ENCODE results near the gene RABGAP1. TPM values are rescaled to one million over a fixed set of nuclear protein-coding genes. Genes with fewer than 3 reads are reported as not detected.

The RABGAP1 gene
- total and polyA plus RNA-seq, 2 experiments from 2014 or later, result 8.0 to 16.0 TPM

GRCh38 chr9:123036893-123037545 is 96.2 kb downstream of the RABGAP1 start:
- H3K27me3 ChIP-seq (replicated peaks; ENCODE audit: insufficient read depth), result no peaks in the 10 kb centered on the region
- no peaks in the 10 kb centered on the region for H3K36me3 ChIP-seq (ENCODE audit: low read depth)
- no peaks in the 10 kb centered on the region for H3K9me2 ChIP-seq (ENCODE audit: insufficient read depth)
- 97% methylated on average over 3 of the region's 3 CpGs for WGBS, 2 experiments (ENCODE audit: low coverage in 1 of 2, low lambda C conversion rate in 2 of 2, missing lambda C conversion rate in 2 of 2)
- H3K27ac ChIP-seq, result no peak overlapping the region
- H3K9ac ChIP-seq, result no peak overlapping the region
- H3K4me2 ChIP-seq (ENCODE audit: unreplicated experiment), result no peak overlapping the region
- in situ Hi-C loops (cut with MboI), result no loop called here
- H3K4me3 ChIP-seq, result no peak overlapping the region
- H3F3A ChIP-seq (ENCODE audit: insufficient read depth), result peaks cover 4% of the 10 kb centered on the region; the same call in 1 of the 2 replicates
- peaks cover 5% of the 10 kb centered on the region; the same call in 1 of the 2 replicates for H4K20me1 ChIP-seq (ENCODE audit: insufficient read depth)
- no peak overlapping the region for H2AFZ ChIP-seq
- TF ChIP-seq EZH2phosphoT487 (IDR thresholded peaks at IDR 0.05; ENCODE audit: insufficient read depth, low read depth), result no peak
- TF ChIP-seq EZH2 (IDR thresholded peaks at IDR 0.05; ENCODE audit: insufficient read depth, poor library complexity, severe bottlenecking), result no peak
- peak; percentile 24 for DNase-seq
- H3K9me3 ChIP-seq (ENCODE audit: low read depth), result no peaks in the 10 kb centered on the region
- H3K79me2 ChIP-seq (ENCODE audit: insufficient read depth), result no peaks in the 10 kb centered on the region
- H3K4me1 ChIP-seq (ENCODE audit: insufficient read depth), result peaks cover 16% of the 10 kb centered on the region

DNA sequence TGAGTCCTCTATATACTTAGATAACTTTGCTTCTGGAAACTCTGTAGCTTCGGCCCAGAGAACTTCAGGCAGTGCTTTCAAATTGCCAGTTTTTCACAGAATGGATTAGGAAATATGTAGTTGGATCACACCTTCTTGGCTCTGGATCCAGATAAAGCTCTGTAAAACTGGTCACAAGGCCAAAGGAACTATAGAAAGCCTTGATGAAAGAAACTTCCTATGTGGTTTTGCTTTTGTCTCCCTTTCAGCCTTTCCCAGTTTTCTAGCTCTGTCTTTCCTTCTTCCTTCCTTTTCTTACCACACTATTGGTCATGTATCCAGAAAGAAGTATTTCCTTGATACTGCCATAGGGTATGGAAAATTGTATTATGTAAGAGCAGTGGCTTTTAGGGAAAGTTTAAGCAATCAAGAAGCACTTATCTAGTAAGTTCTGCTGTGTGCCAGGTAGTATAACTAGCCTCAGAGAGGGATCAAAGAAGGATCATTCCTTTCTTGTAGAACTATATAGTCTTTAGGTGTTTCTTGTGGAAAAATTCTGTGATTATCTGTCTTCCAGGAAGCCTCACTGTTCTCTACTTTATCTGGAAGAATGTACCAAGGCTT is 98.9 kb downstream of the RABGAP1 start:
- in situ Hi-C loops (cut with MboI), result no loop called here
- Histone ChIP-seq H3F3A (ENCODE audit: insufficient read depth) (peaks cover 4% of the 10 kb centered on the region; the same call in 1 of the 2 replicates), H3K9ac (no peak overlapping the region), H2AFZ (no peak overlapping the region), H3K79me2 (ENCODE audit: insufficient read depth) (no peaks in the 10 kb centered on the region), H3K36me3 (ENCODE audit: low read depth) (no peaks in the 10 kb centered on the region; the same call in 1 of the 2 replicates), H3K4me2 (ENCODE audit: unreplicated experiment) (no peak overlapping the region), H3K27ac (no peak overlapping the region), H3K9me3 (ENCODE audit: low read depth) (no peaks in the 10 kb centered on the region), H3K4me3 (no peak overlapping the region), H3K4me1 (ENCODE audit: insufficient read depth) (peaks cover 22% of the 10 kb centered on the region), H3K9me2 (ENCODE audit: insufficient read depth) (no peaks in the 10 kb centered on the region), H3K27me3 (replicated peaks; ENCODE audit: insufficient read depth) (no peaks in the 10 kb centered on the region), H4K20me1 (ENCODE audit: insufficient read depth) (peaks cover 5% of the 10 kb centered on the region; the same call in 1 of the 2 replicates)
- DNase-seq, result no peak
- 96 to 100% methylated on average over 1 of the region's 1 CpG for WGBS, 2 experiments (ENCODE audit: low coverage in 1 of 2, low lambda C conversion rate in 2 of 2, missing lambda C conversion rate in 2 of 2)
- TF ChIP-seq EZH2phosphoT487 (IDR thresholded peaks at IDR 0.05; ENCODE audit: insufficient read depth, low read depth) (no peak), EZH2 (IDR thresholded peaks at IDR 0.05; ENCODE audit: insufficient read depth, poor library complexity, severe bottlenecking) (no peak)

DNA sequence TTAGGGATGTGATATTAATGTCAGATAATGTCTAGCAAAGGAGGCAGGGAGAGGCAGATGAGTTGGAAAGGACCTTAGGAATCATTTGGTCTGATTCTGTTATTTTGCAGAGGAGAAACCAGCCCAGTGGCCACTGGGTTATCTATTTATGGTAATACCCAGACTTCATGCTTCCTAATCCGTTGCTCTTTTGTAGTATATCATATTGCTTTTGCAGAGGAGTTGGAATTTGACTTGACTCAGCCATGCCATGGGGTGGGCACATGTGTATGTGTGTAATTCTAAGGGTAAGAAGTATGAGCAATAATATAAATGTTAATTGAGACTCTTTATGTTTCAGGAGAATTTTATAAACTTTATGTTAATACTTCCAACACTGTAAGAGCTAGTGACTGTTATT is 100.0 kb downstream of the RABGAP1 start:
- 89 to 100% methylated on average over 1 of the region's 1 CpG for WGBS, 2 experiments (ENCODE audit: low coverage in 1 of 2, low lambda C conversion rate in 2 of 2, missing lambda C conversion rate in 2 of 2)
- Histone ChIP-seq H3K36me3 (ENCODE audit: low read depth) (no peaks in the 10 kb centered on the region; the same call in 1 of the 2 replicates), H3F3A (ENCODE audit: insufficient read depth) (peaks cover 4% of the 10 kb centered on the region; the same call in 1 of the 2 replicates), H3K27ac (no peak overlapping the region), H3K9ac (no peak overlapping the region), H3K4me2 (ENCODE audit: unreplicated experiment) (no peak overlapping the region), H3K4me1 (ENCODE audit: insufficient read depth) (peaks cover 30% of the 10 kb centered on the region), H4K20me1 (ENCODE audit: insufficient read depth) (peaks cover 5% of the 10 kb centered on the region; the same call in 1 of the 2 replicates), H3K9me3 (ENCODE audit: low read depth) (no peaks in the 10 kb centered on the region), H3K4me3 (no peak overlapping the region), H2AFZ (no peak overlapping the region), H3K79me2 (ENCODE audit: insufficient read depth) (no peaks in the 10 kb centered on the region), H3K27me3 (replicated peaks; ENCODE audit: insufficient read depth) (no peaks in the 10 kb centered on the region), H3K9me2 (ENCODE audit: insufficient read depth) (no peaks in the 10 kb centered on the region)
- no peak for DNase-seq
- in situ Hi-C loops (cut with MboI), result no loop called here
- no peak for TF ChIP-seq EZH2phosphoT487 (IDR thresholded peaks at IDR 0.05; ENCODE audit: insufficient read depth, low read depth)
- no peak for TF ChIP-seq EZH2 (IDR thresholded peaks at IDR 0.05; ENCODE audit: insufficient read depth, poor library complexity, severe bottlenecking)

- H3K27me3 ChIP-seq (replicated peaks; ENCODE audit: insufficient read depth), result no peaks in the 10 kb centered on the region
- no peak for DNase-seq
- no peaks in the 10 kb centered on the region for H3K79me2 ChIP-seq (ENCODE audit: insufficient read depth)
- peaks cover 5% of the 10 kb centered on the region; the same call in 1 of the 2 replicates for H4K20me1 ChIP-seq (ENCODE audit: insufficient read depth)
- no peaks in the 10 kb centered on the region for H3K9me3 ChIP-seq (ENCODE audit: low read depth)
- no peak for TF ChIP-seq EZH2 (IDR thresholded peaks at IDR 0.05; ENCODE audit: insufficient read depth, poor library complexity, severe bottlenecking)
- TF ChIP-seq EZH2phosphoT487 (IDR thresholded peaks at IDR 0.05; ENCODE audit: insufficient read depth, low read depth), result no peak
- H3K4me1 ChIP-seq (ENCODE audit: insufficient read depth), result peaks cover 25% of the 10 kb centered on the region
- in situ Hi-C loops (cut with MboI), result no loop called here
- no peak overlapping the region for H3K4me3 ChIP-seq
- H3F3A ChIP-seq (ENCODE audit: insufficient read depth), result no peaks in the 10 kb centered on the region
- 94 to 100% methylated on average over 2 of the region's 2 CpGs for WGBS, 2 experiments (ENCODE audit: low coverage in 1 of 2, low lambda C conversion rate in 2 of 2, missing lambda C conversion rate in 2 of 2)
- H3K9ac ChIP-seq, result no peak overlapping the region
- H3K27ac ChIP-seq, result no peak overlapping the region
- no peaks in the 10 kb centered on the region for H3K9me2 ChIP-seq (ENCODE audit: insufficient read depth)
- no peak overlapping the region for H3K4me2 ChIP-seq (ENCODE audit: unreplicated experiment)
- H2AFZ ChIP-seq, result no peak overlapping the region
- H3K36me3 ChIP-seq (ENCODE audit: low read depth), result no peaks in the 10 kb centered on the region; the same call in 1 of the 2 replicates
Observed at GRCh38 chr9:123041489-123041888, 100.7 kb downstream of the RABGAP1 start.
